HepG2 (cell line): Measurements from ENCODE around the gene POLR3E. TPM values are rescaled to one million over a fixed set of nuclear protein-coding genes. Genes with fewer than 3 reads are reported as not detected.
A peak's percentile ranks its signal among the peaks of the same experiment; 100 is the strongest.

ENCODE experiments used
- AHDC1 ChIP-seq: sonication (generic); formaldehyde crosslinking; IDR thresholded peaks from 2 replicates; pipeline ENCODE4 v1.5.1; 2020; ENCODE audit warnings: mild to moderate bottlenecking, missing genetic modification reagents, borderline replicate concordance
- HIVEP1 ChIP-seq: sonication (generic); formaldehyde crosslinking; IDR thresholded peaks from 2 replicates; pipeline ENCODE4 v1.4.0; 2020; ENCODE audit warnings: mild to moderate bottlenecking, missing genetic modification reagents
- KDM4B ChIP-seq: sonication (generic); formaldehyde crosslinking; IDR thresholded peaks from 2 replicates; pipeline ENCODE4 v1.4.0; 2020; ENCODE audit warnings: missing genetic modification reagents
- KDM5A ChIP-seq: fragments of 200-600 bp; sonication (generic); IDR thresholded peaks from 2 replicates; pipeline ENCODE4 v1.7.0; 2018; ENCODE audit warnings: antibody characterized with exemption, mild to moderate bottlenecking, low read length, borderline replicate concordance
- MBD4 ChIP-seq: IDR thresholded peaks from 2 replicates; pipeline ENCODE4 v1.6.1; 2012; ENCODE audit warnings: low read length, inconsistent platforms, borderline replicate concordance
- SYNCRIP ChIP-seq: fragments of 200-400 bp; formaldehyde crosslinking; IDR thresholded peaks from 2 replicates; pipeline ENCODE4 v1.6.1; 2018; ENCODE audit warnings: mild to moderate bottlenecking, low read depth, low read length; ENCODE audit not compliant: insufficient read depth
- TMF1 ChIP-seq: sonication (generic); formaldehyde crosslinking; IDR thresholded peaks from 2 replicates; pipeline ENCODE4 v1.8.1; 2022; ENCODE audit warnings: low read depth, missing genetic modification reagents
- ZBTB3 ChIP-seq: sonication (generic); formaldehyde crosslinking; IDR thresholded peaks from 2 replicates; pipeline ENCODE4 v1.4.0; 2020; ENCODE audit warnings: low read depth, mild to moderate bottlenecking, moderate library complexity, missing genetic modification reagents, borderline replicate concordance
- ZHX1 ChIP-seq: sonication (generic); formaldehyde crosslinking; IDR thresholded peaks from 2 replicates; pipeline ENCODE4 v1.8.1; 2022; ENCODE audit warnings: low read depth, mild to moderate bottlenecking, missing genetic modification reagents
- ZNF292 ChIP-seq: sonication (generic); formaldehyde crosslinking; IDR thresholded peaks from 2 replicates; pipeline ENCODE4 v1.8.1; 2022; ENCODE audit warnings: mild to moderate bottlenecking, low read depth, missing genetic modification reagents, borderline replicate concordance
- ZNF44 ChIP-seq: sonication (generic); formaldehyde crosslinking; IDR thresholded peaks from 2 replicates; pipeline ENCODE4 v1.5.1; 2020; ENCODE audit warnings: mild to moderate bottlenecking, missing genetic modification reagents
- ZNF441 ChIP-seq: sonication (generic); formaldehyde crosslinking; IDR thresholded peaks from 2 replicates; pipeline ENCODE4 v1.7.0; 2021; ENCODE audit warnings: missing genetic modification reagents, borderline replicate concordance
- polyA plus RNA-seq, 8 experiments: library from polyadenylated mRNA; depleted of rRNA in 3 of 8; stranded (reverse) in 7 of 8; unstranded in 1 of 8; fragments of >200 nt; fragmentation: Illumina TruSeq in 4 of 8; extraction: Trizol in 4 of 8; gene quantifications; 2 replicates each; pipeline versions ENCODE4 v1.2.1 to v1.2.3, GENCODE V29; 2011 to 2016; ENCODE audit warnings: low read depth in 4 of 8, missing spikeins in 1 of 8, mixed read lengths in 1 of 8; ENCODE audit not compliant: insufficient read depth in 1 of 8
- total RNA-seq, 5 experiments: library from RNA; depleted of rRNA; stranded (reverse); fragments of >200 nt; fragmentation: Illumina TruSeq; extraction: Trizol; gene quantifications; 2 replicates each; pipeline ENCODE4 v1.2.3, GENCODE V29; 2016; ENCODE audit warnings: low read depth in 1 of 5
- TF ChIP-seq, protein P1 (sequence below): sonication (generic); formaldehyde crosslinking; IDR thresholded peaks from 2 replicates; pipeline ENCODE4 v1.5.1; 2020; ENCODE audit warnings: missing genetic modification reagents, mild to moderate bottlenecking, borderline replicate concordance
- TF ChIP-seq, protein P2 (sequence below): IDR thresholded peaks from 2 replicates; pipeline ENCODE4 v1.6.1; 2012; ENCODE audit warnings: inconsistent platforms
- TF ChIP-seq, protein P3 (sequence below): sonication (generic); formaldehyde crosslinking; IDR thresholded peaks from 2 replicates; pipeline ENCODE4 v1.4.0; 2020; ENCODE audit warnings: mild to moderate bottlenecking, missing genetic modification reagents, borderline replicate concordance

Gene POLR3E
- total and polyA plus RNA-seq, 2 of the 13 experiments (the other 11 are each of a cell fraction or from before 2014, with no cell fraction given) = 135 to 262 TPM

- TF ChIP-seq, protein P1, sequence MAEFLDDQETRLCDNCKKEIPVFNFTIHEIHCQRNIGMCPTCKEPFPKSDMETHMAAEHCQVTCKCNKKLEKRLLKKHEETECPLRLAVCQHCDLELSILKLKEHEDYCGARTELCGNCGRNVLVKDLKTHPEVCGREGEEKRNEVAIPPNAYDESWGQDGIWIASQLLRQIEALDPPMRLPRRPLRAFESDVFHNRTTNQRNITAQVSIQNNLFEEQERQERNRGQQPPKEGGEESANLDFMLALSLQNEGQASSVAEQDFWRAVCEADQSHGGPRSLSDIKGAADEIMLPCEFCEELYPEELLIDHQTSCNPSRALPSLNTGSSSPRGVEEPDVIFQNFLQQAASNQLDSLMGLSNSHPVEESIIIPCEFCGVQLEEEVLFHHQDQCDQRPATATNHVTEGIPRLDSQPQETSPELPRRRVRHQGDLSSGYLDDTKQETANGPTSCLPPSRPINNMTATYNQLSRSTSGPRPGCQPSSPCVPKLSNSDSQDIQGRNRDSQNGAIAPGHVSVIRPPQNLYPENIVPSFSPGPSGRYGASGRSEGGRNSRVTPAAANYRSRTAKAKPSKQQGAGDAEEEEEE (CRISPR knock-in tag) = peak; percentile 97; the same call in 1 of the 2 replicates
- TF ChIP-seq KDM4B (CRISPR knock-in tag) (0 out of 2 replicates have a peak, but pooled peaks have one; percentile 21), TMF1 (CRISPR knock-in tag) (peak; percentile 13; the same call in 1 of the 2 replicates), AHDC1 (0 out of 2 replicates have a peak, but pooled peaks have one; percentile 21), SYNCRIP (no peak), ZBTB3 (CRISPR knock-in tag) (no peak), ZHX1 (CRISPR knock-in tag) (peak; percentile 21; the same call in 1 of the 2 replicates), ZNF292 (CRISPR knock-in tag) (0 out of 2 replicates have a peak, but pooled peaks have one; percentile 38), ZNF44 (CRISPR knock-in tag) (no peak), HIVEP1 (peak; percentile 39; the same call in 1 of the 2 replicates), KDM5A (peak; percentile 58; the same call in 1 of the 2 replicates), ZNF441 (CRISPR knock-in tag) (peak; percentile 52; the same call in 1 of the 2 replicates), MBD4 (no peak)
- TF ChIP-seq, protein P2, sequence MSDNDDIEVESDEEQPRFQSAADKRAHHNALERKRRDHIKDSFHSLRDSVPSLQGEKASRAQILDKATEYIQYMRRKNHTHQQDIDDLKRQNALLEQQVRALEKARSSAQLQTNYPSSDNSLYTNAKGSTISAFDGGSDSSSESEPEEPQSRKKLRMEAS = peak; percentile 75
- TF ChIP-seq, protein P3, sequence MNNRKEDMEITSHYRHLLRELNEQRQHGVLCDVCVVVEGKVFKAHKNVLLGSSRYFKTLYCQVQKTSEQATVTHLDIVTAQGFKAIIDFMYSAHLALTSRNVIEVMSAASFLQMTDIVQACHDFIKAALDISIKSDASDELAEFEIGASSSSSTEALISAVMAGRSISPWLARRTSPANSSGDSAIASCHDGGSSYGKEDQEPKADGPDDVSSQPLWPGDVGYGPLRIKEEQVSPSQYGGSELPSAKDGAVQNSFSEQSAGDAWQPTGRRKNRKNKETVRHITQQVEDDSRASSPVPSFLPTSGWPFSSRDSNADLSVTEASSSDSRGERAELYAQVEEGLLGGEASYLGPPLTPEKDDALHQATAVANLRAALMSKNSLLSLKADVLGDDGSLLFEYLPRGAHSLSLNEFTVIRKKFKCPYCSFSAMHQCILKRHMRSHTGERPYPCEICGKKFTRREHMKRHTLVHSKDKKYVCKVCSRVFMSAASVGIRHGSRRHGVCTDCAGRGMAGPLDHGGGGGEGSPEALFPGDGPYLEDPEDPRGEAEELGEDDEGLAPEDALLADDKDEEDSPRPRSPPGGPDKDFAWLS (CRISPR knock-in tag) = 0 out of 2 replicates have a peak, but pooled peaks have one; percentile 17
Measured at GRCh38 chr16:22373662-22374310, 76.6 kb downstream of the POLR3E start (continued).
